ENCODE results near the gene CFAP157. TPM values are rescaled to one million over a fixed set of nuclear protein-coding genes. Genes with fewer than 3 reads are reported as not detected.

The CFAP157 gene
- total RNA-seq, 1 experiment from 2014 or later = 0.68 TPM

DNA sequence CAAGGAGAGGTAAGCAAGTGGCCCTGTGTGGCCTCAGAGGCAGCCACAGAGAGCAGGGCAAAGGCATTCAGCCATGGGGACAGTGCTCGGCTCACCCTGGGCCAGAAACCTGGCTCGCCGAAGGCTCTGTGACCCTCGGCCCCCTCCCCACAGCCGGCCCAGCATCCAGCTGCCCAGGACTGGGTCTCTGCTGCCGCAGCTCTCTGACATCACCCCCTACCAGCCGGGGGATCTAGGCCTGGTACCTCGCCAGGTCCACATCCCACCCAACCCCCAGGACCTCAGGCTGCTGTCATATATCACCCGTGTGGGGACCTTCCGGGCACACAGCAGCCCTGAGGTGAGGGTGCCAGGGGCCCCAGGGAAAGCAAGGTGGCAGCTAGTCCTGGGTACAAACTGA, 6.1 kb downstream of the CFAP157 start:
- Histone ChIP-seq H3K36me3 (ENCODE audit: low read depth) (no peaks in the 10 kb centered on the region), H3K9me2 (ENCODE audit: insufficient read depth) (no peaks in the 10 kb centered on the region), H4K20me1 (ENCODE audit: insufficient read depth) (peaks cover 11% of the 10 kb centered on the region; the same call in 1 of the 2 replicates), H3K4me2 (no peak overlapping the region), H3K27me3 (ENCODE audit: insufficient read depth, low read depth) (no peaks in the 10 kb centered on the region), H3K27ac (no peak overlapping the region), H3K4me1 (replicated peaks; ENCODE audit: insufficient read depth) (0 out of 2 replicates have a peak, but pooled peaks cover 4% of the 10 kb centered on the region), H3K79me2 (ENCODE audit: low read depth) (peaks cover 10% of the 10 kb centered on the region; the same call in 1 of the 2 replicates), H2AFZ (no peak overlapping the region), H3K4me3 (no peak overlapping the region), H3K9me3 (ENCODE audit: insufficient read depth, low read depth) (no peaks in the 10 kb centered on the region), H3F3A (ENCODE audit: insufficient read depth, low read depth) (no peaks in the 10 kb centered on the region)
- no TSS peak for BruUV-seq (replicated peaks)
- POLR2A ChIA-PET (ENCODE audit: unreplicated experiment) = no interaction called here
- CTCF ChIA-PET = no interaction called here
- intact Hi-C loops (cut with micrococcal nuclease; ENCODE audit: unreplicated experiment) = no loop called here
- no peak for DNase-seq
- TF ChIP-seq EZH2 (IDR thresholded peaks at IDR 0.05; ENCODE audit: low read depth) = no peak
- TF ChIP-seq, protein P1, sequence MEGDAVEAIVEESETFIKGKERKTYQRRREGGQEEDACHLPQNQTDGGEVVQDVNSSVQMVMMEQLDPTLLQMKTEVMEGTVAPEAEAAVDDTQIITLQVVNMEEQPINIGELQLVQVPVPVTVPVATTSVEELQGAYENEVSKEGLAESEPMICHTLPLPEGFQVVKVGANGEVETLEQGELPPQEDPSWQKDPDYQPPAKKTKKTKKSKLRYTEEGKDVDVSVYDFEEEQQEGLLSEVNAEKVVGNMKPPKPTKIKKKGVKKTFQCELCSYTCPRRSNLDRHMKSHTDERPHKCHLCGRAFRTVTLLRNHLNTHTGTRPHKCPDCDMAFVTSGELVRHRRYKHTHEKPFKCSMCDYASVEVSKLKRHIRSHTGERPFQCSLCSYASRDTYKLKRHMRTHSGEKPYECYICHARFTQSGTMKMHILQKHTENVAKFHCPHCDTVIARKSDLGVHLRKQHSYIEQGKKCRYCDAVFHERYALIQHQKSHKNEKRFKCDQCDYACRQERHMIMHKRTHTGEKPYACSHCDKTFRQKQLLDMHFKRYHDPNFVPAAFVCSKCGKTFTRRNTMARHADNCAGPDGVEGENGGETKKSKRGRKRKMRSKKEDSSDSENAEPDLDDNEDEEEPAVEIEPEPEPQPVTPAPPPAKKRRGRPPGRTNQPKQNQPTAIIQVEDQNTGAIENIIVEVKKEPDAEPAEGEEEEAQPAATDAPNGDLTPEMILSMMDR (conservative IDR thresholded peaks at IDR 0.05) = no peak

GRCh38 chr9:127714020-127714750, 7.4 kb downstream of the CFAP157 start:
- no peak overlapping the region for H3K27ac ChIP-seq

GRCh38 chr9:127714951-127715469, 8.2 kb downstream of the CFAP157 start:
- TF ChIP-seq, protein P1 (conservative IDR thresholded peaks at IDR 0.05) = no peak
- TF ChIP-seq EZH2 (IDR thresholded peaks at IDR 0.05; ENCODE audit: low read depth) = no peak
- Histone ChIP-seq H4K20me1 (ENCODE audit: insufficient read depth) (peaks cover 11% of the 10 kb centered on the region; the same call in 1 of the 2 replicates), H3K9me2 (ENCODE audit: insufficient read depth) (no peaks in the 10 kb centered on the region), H3K79me2 (ENCODE audit: low read depth) (peaks cover 10% of the 10 kb centered on the region; the same call in 1 of the 2 replicates), H3K36me3 (ENCODE audit: low read depth) (no peaks in the 10 kb centered on the region), H3K4me2 (peak overlapping the region; percentile 97), H3K27ac (no peak overlapping the region), H2AFZ (peak overlapping the region; percentile 99), H3K27me3 (ENCODE audit: insufficient read depth, low read depth) (no peaks in the 10 kb centered on the region), H3F3A (ENCODE audit: insufficient read depth, low read depth) (peaks cover 9% of the 10 kb centered on the region; the same call in 1 of the 2 replicates), H3K9me3 (ENCODE audit: insufficient read depth, low read depth) (no peaks in the 10 kb centered on the region), H3K4me3 (peak overlapping the region; percentile 92), H3K4me1 (replicated peaks; ENCODE audit: insufficient read depth) (0 out of 2 replicates have a peak, but pooled peaks cover 4% of the 10 kb centered on the region)
- intact Hi-C loops (cut with micrococcal nuclease; ENCODE audit: unreplicated experiment) = no loop called here
- peak in 1 of 2 experiments; percentile 46 for DNase-seq
- POLR2A ChIA-PET (ENCODE audit: unreplicated experiment) = no interaction called here
- no TSS peak for BruUV-seq (replicated peaks)
- CTCF ChIA-PET = no interaction called here

More at GRCh38 chr9:127714020-127714750, 7.4 kb downstream of the CFAP157 start:
- no TSS peak for BruUV-seq (replicated peaks)
- H3K4me2 ChIP-seq = peak overlapping the region; percentile 97
- H3K4me1 ChIP-seq (replicated peaks; ENCODE audit: insufficient read depth) = 0 out of 2 replicates have a peak, but pooled peaks cover 4% of the 10 kb centered on the region
- H3F3A ChIP-seq (ENCODE audit: insufficient read depth, low read depth) = peaks cover 1% of the 10 kb centered on the region; the same call in 1 of the 2 replicates
- CTCF ChIA-PET = no interaction called here
- H3K36me3 ChIP-seq (ENCODE audit: low read depth) = no peaks in the 10 kb centered on the region
- H3K4me3 ChIP-seq = peak overlapping the region; percentile 51; the same call in 1 of the 2 replicates
- no peaks in the 10 kb centered on the region for H3K9me3 ChIP-seq (ENCODE audit: insufficient read depth, low read depth)
- peaks cover 10% of the 10 kb centered on the region; the same call in 1 of the 2 replicates for H3K79me2 ChIP-seq (ENCODE audit: low read depth)
- H3K9me2 ChIP-seq (ENCODE audit: insufficient read depth) = no peaks in the 10 kb centered on the region
- TF ChIP-seq EZH2 (IDR thresholded peaks at IDR 0.05; ENCODE audit: low read depth) = no peak
- TF ChIP-seq, protein P1 (conservative IDR thresholded peaks at IDR 0.05) = no peak
- POLR2A ChIA-PET (ENCODE audit: unreplicated experiment) = interaction anchor here (0.6 to 0.7 kb wide), 3 partner anchors 10 to 42 kb away, joined by 4 to 18 read pairs (median 4); no protein-coding TSS in a partner anchor
- H3K27me3 ChIP-seq (ENCODE audit: insufficient read depth, low read depth) = no peaks in the 10 kb centered on the region
- peaks cover 11% of the 10 kb centered on the region; the same call in 1 of the 2 replicates for H4K20me1 ChIP-seq (ENCODE audit: insufficient read depth)
- intact Hi-C loops (cut with micrococcal nuclease; ENCODE audit: unreplicated experiment) = no loop called here
- H2AFZ ChIP-seq = no peak overlapping the region
- DNase-seq = no peak
